ENCODE data around the gene OLFML1. TPM values are rescaled to one million over a fixed set of nuclear protein-coding genes. Genes with fewer than 3 reads are reported as not detected.
A peak's percentile ranks its signal among the peaks of the same experiment; 100 is the strongest.

The OLFML1 gene
- total RNA-seq, 4 donors from 2014 or later = 3.4 to 10.2 (median 7.6) TPM

DNA sequence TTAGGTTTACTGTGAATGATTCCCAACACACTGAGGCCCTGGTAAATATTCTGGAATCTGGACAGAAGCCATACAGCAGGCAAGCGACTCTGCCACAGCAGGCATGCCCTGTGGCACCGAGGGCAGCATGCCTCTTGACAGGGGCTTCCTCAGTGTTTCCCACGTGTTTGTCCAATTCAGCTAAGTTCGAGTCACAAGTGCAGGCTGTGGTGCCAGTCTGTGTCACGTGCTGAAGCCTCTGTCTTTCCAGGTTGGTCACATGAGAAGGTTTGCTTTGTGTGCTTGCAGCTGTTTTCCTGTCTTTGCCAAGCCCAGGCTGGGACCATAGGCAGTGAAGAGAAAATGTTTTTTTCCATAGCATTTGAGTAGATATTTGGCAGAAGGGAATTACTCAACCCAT lies 26.1 kb downstream of the OLFML1 start:
- Histone ChIP-seq H3K4me1 (peaks cover 0 to 42% (median 4%) of the 10 kb centered on the region in 3 donors), H3K36me3 (no peaks in the 10 kb centered on the region), H3K9me3 (no peaks in the 10 kb centered on the region), H3K4me3 (no peak overlapping the region), H3K27ac (peak overlapping the region in 3 of 4 donors; percentile 20 to 90 (median 88)), H3K27me3 (no peaks in the 10 kb centered on the region)
- TF ChIP-seq, protein P1, sequence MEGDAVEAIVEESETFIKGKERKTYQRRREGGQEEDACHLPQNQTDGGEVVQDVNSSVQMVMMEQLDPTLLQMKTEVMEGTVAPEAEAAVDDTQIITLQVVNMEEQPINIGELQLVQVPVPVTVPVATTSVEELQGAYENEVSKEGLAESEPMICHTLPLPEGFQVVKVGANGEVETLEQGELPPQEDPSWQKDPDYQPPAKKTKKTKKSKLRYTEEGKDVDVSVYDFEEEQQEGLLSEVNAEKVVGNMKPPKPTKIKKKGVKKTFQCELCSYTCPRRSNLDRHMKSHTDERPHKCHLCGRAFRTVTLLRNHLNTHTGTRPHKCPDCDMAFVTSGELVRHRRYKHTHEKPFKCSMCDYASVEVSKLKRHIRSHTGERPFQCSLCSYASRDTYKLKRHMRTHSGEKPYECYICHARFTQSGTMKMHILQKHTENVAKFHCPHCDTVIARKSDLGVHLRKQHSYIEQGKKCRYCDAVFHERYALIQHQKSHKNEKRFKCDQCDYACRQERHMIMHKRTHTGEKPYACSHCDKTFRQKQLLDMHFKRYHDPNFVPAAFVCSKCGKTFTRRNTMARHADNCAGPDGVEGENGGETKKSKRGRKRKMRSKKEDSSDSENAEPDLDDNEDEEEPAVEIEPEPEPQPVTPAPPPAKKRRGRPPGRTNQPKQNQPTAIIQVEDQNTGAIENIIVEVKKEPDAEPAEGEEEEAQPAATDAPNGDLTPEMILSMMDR (IDR thresholded peaks at IDR 0.05) = no peak
- TF ChIP-seq POLR2A (IDR thresholded peaks at IDR 0.05) (no peak), POLR2AphosphoS5 (IDR thresholded peaks at IDR 0.05) (no peak), EP300 (IDR thresholded peaks at IDR 0.05) (no peak)
- 20 to 30% methylated on average over 1 to 3 of the region's 5 CpGs for WGBS, 2 donors (ENCODE audit: low coverage in 1 of 2)
- no peak for ATAC-seq

DNA sequence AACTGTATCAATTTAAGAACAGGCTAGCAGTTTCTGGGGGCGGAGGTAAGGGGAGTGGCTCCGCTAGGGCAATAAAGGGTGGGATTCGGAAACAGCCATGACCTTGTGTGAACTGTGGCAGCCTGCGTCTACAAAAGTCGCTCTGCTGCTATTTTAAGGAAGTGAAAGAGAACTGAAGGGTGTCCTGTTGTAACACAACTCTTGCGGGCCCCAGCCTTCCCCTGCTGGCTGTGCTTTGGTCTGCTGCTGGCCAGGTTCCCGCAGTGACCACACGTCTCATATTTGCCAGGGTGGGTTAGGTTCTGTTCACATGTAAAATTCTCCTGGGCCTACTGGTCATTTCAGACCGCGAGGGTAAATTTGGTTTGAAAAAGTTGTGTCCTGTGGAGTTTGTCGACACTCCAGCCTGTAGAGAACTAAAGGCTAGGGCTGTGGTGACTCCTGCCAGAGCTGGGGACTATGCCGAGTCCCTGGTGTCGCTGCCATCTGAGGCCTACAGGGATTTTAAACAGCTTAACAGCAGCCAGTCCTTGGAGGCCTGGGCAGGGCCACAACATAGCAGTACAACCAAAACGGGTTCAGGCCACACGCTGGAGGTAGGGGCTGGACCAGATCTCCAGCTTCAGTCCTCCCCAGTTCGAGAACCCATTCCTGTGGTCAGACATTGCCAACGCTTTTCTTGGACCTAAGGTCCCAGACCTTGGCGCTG lies 27.4 kb downstream of the OLFML1 start:
- Histone ChIP-seq H3K27ac (peak overlapping the region; percentile 53 to 90 (median 88)), H3K4me1 (peaks cover 0 to 42% (median 4%) of the 10 kb centered on the region in 3 donors), H3K4me3 (peak overlapping the region; percentile 48 to 77), H3K9me3 (no peaks in the 10 kb centered on the region), H3K36me3 (no peaks in the 10 kb centered on the region), H3K27me3 (no peaks in the 10 kb centered on the region)
- TF ChIP-seq EP300 (IDR thresholded peaks at IDR 0.05) (no peak), POLR2A (IDR thresholded peaks at IDR 0.05) (peak in 1 of 2 donors; percentile 16), POLR2AphosphoS5 (IDR thresholded peaks at IDR 0.05) (peak; percentile 12)
- TF ChIP-seq, protein P1 (IDR thresholded peaks at IDR 0.05) = no peak
- peak; percentile 49 for ATAC-seq
- WGBS, 2 donors (ENCODE audit: low coverage in 1 of 2) = 42 to 61% methylated on average over 7 to 10 of the region's 18 CpGs

DNA sequence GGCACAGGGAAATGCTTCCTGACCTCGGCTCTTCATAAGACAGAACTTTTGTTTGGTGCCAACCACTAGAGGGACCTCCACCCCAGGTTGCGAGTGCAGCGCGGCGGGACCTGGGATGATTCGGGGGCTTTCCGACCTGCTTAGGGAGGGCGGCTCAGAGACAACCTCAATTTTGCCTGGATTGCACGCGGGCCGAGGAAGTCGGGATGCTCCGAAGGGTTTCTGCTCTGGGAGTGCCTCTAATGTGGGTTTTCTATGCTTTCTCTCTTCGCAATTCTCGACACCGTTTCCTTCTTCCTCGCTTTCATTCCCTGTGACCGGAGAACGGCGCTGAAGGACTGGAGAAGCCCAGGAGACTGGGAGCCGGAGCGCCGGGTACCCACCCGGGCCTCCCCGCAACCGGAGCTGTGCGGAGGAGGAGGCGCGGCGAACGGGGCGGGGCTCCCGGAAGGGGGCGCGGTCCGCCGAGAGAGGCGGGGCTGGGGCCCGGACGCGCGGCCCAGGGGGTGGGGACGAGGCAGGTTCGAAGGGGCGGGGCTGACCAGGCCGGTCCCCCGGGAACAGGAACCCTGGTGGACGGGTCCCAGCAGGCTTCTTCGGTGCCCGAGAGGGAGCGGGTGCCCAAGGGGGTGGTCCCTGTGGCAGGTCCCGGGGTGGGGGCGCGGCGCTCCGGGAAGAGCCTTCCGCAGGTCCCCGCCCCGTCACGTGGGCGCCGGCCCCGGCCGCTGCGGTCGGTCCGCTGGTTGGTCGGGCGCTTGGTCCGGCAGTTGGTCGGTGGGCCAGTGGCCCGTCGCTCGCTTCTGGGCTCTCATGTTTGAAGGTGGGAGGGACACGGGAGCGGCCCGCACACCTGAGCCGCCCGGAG lies 28.2 kb downstream of the OLFML1 start, which contains the start of gene PPFIBP2:
PPFIBP2 (plus strand) TSS at position 766 of the 865 bp plus-strand sequence. CDS start 35,477 bp downstream, outside the sequence.
- no peaks in the 10 kb centered on the region for H3K36me3 ChIP-seq
- peak; percentile 92 for ATAC-seq
- peaks cover 0 to 42% (median 4%) of the 10 kb centered on the region in 3 donors for H3K4me1 ChIP-seq
- peak within 1 kb of the TSS; percentile 53 to 90 (median 88) for H3K27ac ChIP-seq
- no peaks in the 10 kb centered on the region for H3K9me3 ChIP-seq
- H3K27me3 ChIP-seq = no peaks in the 10 kb centered on the region
- peak; percentile 24 to 41 for TF ChIP-seq POLR2A (IDR thresholded peaks at IDR 0.05)
- TF ChIP-seq POLR2AphosphoS5 (IDR thresholded peaks at IDR 0.05) = no peak
- TF ChIP-seq EP300 (IDR thresholded peaks at IDR 0.05) = no peak
- TF ChIP-seq, protein P1 (IDR thresholded peaks at IDR 0.05) = peak in 3 of 4 experiments; percentile 49 to 60 (median 49)
- 0 to 2% methylated on average over 2 to 12 of the region's 79 CpGs for WGBS, 2 donors (ENCODE audit: low coverage in 1 of 2)
- peak within 1 kb of the TSS; percentile 48 to 77 for H3K4me3 ChIP-seq

DNA sequence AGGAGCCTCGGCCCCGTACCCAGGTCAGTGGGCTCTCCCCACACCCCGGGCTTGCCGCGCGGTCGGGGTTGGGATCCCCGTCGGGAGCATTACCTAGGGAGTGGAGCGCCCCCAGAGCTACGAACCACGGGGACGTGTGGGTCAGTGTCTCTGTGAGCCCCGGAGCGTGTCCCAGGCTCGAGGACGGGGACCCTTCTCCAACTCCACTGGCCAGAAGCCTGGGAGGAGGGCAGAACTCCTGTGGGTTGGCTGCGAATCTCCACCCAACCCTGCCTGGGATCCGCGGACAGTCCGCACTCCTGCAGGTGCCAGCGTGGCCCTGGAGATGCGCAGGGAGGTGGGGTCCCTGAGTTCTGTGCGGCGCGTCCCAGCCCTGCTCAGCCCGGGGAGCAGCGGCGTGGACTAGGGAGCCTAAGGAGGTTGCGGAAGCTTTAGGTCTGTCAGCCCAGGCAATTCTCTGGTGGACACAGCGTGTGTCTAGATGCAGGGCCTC lies 28.8 kb downstream of the OLFML1 start:
- TF ChIP-seq POLR2A (IDR thresholded peaks at IDR 0.05) = no peak
- no peak for TF ChIP-seq POLR2AphosphoS5 (IDR thresholded peaks at IDR 0.05)
- no peak for TF ChIP-seq EP300 (IDR thresholded peaks at IDR 0.05)
- TF ChIP-seq, protein P1 (IDR thresholded peaks at IDR 0.05) = no peak
- peak overlapping the region in 3 of 4 donors; percentile 88 to 90 (median 88) for H3K27ac ChIP-seq
- peak overlapping the region; percentile 48 to 77 for H3K4me3 ChIP-seq
- ATAC-seq = peak; percentile 6
- H3K9me3 ChIP-seq = no peaks in the 10 kb centered on the region
- peaks cover 0 to 42% (median 4%) of the 10 kb centered on the region in 3 donors for H3K4me1 ChIP-seq
- no peaks in the 10 kb centered on the region for H3K27me3 ChIP-seq
- H3K36me3 ChIP-seq = no peaks in the 10 kb centered on the region
- no CpG with 5 or more reads among the region's 31 CpGs for WGBS, 2 donors (ENCODE audit: low coverage in 1 of 2)
